ENCODE measurements around the gene ENTHD1.

DNA sequence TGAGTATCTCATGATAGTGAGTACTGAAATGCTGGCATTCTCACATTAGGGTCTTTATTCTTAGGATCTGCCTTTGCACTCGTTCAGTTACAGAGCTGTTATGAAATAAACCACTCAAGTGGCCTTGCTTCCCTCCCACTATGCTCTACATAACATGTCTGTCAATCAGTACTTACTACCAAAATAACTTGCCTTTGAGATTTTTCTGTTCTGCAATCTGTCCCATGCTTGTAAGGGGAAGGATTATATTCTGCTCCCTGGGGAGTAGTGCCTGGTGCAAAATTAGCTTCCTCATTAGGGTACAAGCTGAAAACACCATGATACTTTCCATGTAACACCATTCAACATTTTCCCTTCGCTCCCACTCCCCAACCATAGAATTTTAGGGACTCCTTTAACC lies 5.4 kb upstream of the ENTHD1 start:
- TF ChIP-seq MZF1 (tag by site-specific recombination; IDR thresholded peaks at IDR 0.05; ENCODE audit: borderline replicate concordance) (no peak), GLI2 (tag by site-specific recombination; IDR thresholded peaks at IDR 0.05; ENCODE audit: borderline replicate concordance, low read depth) (no peak)
- TF ChIP-seq, protein P1, sequence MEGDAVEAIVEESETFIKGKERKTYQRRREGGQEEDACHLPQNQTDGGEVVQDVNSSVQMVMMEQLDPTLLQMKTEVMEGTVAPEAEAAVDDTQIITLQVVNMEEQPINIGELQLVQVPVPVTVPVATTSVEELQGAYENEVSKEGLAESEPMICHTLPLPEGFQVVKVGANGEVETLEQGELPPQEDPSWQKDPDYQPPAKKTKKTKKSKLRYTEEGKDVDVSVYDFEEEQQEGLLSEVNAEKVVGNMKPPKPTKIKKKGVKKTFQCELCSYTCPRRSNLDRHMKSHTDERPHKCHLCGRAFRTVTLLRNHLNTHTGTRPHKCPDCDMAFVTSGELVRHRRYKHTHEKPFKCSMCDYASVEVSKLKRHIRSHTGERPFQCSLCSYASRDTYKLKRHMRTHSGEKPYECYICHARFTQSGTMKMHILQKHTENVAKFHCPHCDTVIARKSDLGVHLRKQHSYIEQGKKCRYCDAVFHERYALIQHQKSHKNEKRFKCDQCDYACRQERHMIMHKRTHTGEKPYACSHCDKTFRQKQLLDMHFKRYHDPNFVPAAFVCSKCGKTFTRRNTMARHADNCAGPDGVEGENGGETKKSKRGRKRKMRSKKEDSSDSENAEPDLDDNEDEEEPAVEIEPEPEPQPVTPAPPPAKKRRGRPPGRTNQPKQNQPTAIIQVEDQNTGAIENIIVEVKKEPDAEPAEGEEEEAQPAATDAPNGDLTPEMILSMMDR (tag by site-specific recombination; IDR thresholded peaks at IDR 0.05): no peak
- TF ChIP-seq, protein P2, sequence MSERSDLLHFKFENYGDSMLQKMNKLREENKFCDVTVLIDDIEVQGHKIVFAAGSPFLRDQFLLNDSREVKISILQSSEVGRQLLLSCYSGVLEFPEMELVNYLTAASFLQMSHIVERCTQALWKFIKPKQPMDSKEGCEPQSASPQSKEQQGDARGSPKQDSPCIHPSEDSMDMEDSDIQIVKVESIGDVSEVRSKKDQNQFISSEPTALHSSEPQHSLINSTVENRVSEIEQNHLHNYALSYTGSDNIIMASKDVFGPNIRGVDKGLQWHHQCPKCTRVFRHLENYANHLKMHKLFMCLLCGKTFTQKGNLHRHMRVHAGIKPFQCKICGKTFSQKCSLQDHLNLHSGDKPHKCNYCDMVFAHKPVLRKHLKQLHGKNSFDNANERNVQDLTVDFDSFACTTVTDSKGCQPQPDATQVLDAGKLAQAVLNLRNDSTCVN (tag by site-specific recombination; optimal IDR thresholded peaks at IDR 0.05): no peak
